ENCODE measurements around the gene LRRFIP1.
"Not testable (repeated sequence)": the region's sequence is repeated elsewhere in the genome, so short reads cannot be mapped to it uniquely, and the experiment has no call there.

LRRFIP1 gene

DNA sequence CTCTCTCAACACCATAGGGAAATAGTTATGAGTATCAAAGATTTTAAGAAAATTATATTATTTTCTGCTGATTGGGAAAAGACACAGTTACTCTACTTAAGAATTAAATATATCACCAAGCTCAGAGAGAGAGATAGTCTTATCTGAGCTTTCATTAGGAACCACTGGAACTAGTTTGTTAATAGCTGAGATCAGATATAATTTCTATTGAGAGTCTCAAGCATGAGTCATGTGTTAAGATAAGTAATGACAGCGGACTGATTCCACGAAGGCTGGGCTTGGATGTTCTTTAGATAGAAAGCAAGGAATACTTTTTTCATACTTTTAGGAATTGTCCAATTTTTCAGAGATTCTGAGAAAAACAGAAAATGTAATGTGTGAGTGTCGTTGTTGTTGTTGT, 126.8 kb downstream of the LRRFIP1 start:
- no peak for DNase-seq

GRCh38 chr2:237754626-237755248, 127.3 kb downstream of the LRRFIP1 start:
- no peak for DNase-seq

GRCh38 chr2:237757616-237758015, 130.2 kb downstream of the LRRFIP1 start:
- no peak for DNase-seq

DNA sequence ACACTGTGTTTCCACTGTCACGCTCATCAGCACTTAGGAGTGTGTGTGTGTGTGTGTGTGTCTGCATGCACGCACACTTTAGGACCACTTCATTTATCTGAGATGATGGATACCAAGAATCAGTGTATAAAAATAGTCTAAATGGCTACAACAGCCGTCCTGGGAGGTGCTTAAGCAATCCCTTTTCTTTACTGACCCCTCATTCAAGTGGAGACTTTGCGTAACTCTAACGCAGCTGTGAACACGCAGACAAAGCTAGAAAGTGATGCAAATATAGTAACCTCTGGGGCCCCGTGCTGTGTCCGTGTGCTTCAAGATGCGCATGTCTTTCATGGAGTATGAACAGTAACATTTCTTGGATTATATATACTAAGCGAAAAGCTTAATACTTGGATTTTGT, 130.8 kb downstream of the LRRFIP1 start:
- no peak for DNase-seq

GRCh38 chr2:237759176-237759575, 131.8 kb downstream of the LRRFIP1 start:
- no peak for DNase-seq

DNA sequence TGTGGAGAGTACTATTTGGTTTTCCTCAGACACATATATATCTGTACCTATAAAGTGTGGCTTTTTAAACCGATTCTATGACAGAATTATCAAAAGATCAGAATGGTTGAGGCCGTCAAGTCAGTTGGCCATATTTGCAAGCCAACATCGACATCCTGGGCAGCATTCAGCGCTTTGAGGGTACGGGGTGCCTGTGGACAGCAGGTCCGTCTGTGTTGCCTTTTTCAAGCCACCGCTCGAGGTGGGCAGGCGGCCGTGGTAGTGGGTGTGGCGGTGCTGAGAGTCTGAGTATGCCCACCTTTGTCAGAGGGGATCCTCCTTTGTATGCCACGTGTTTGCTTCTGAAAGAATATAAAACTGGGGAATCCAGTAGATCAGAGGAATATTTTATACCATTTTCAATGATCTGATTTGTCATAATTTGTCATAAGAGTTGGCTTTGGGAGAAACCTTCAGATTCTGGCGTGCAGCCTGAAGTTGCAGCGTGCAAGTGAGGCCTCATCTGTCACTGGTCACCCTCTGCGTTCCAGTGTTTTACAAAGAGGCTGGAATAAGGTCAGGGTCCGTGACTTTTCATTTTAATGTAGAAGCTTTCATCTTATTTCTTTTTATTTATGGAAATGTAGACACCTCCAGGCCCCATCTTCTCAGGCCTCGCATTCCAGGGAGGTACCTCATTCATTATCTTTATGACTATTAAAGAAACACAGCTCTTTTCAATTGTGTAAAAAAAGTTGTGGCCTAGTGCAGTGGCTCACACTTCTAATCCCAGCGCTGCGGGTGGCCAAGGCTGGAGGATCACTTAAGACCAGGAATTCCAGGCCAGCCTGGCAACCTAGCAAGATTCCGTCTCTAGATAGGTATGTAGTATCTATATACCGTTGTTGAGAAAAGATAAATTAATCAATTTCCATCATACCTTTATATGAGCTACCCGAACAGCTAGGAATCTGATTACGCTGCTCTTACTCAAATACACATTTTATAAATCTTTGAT, 133.4 kb downstream of the LRRFIP1 start:
- DNase-seq, result no peak

GRCh38 chr2:237762291-237763182, 135.2 kb downstream of the LRRFIP1 start:
- DNase-seq, result not testable (repeated sequence)

- DNase-seq, result no peak
These were observed 136.4 kb downstream of the LRRFIP1 start for GRCh38 chr2:237763812-237764211.

DNA sequence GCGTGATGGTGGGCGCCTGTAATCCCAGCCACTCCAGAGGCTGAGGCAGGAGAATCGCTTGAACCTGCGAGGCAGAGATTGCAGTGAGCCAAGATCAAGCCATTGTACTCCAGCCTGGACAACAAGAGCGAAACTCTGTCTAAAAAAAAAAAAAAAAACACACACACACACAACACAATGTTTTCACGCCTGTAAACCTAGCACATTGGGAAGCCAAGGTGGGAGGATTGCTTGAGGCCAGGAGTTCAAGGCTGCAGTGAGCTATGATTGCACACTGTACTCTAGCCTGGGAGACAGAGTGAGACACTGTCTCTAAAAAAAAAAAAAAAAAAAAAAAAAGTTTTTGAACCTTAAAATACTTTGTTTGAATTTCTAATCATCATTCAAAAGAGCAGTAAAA, 137.7 kb downstream of the LRRFIP1 start:
- not testable (repeated sequence) for DNase-seq

GRCh38 chr2:237765875-237766274, 138.5 kb downstream of the LRRFIP1 start:
- no peak for DNase-seq

DNA sequence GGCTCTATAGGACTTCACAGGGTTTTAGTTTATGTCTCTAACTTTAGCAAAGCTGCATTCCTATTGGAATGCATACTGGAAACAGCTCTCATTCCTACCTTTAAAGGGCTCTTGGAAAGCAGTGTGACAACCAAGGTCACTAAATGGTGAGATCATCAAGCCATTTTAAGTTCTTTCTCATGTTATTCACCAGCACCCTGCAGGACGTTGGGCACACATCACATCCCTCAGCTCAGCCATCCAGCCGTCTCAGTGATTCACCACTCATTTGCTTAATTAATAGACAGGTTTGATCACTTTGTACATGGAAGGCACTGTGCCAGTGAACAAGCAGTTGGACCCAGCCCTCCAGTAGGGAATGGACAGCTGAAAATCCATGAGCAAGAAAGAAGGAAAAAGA, 139.0 kb downstream of the LRRFIP1 start:
- DNase-seq, result no peak

DNA sequence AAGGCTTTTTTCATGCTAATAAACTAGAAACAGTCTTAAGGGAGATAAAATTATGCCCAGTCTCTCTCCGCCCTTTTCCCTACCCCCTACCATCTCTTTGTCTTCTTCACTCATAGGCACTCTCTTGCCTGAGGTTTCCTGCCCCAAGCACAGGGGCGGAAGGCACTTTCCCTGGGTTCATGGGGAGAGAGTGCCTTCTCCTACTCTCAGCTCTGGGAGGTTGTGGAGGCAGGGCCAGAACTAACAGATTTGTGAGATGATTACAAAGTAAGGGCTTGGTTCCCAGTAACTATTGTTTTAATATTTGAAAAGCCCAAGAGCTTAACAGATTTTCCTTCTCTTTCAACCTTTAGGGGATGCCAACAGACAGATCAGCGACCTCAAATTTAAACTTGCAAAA, 145.1 kb downstream of the LRRFIP1 start:
- no peak for DNase-seq

GRCh38 chr2:237773826-237774225, 146.4 kb downstream of the LRRFIP1 start:
- no peak for DNase-seq

GRCh38 chr2:237774811-237775553, 147.6 kb downstream of the LRRFIP1 start:
- DNase-seq, result peak; percentile 37

- DNase-seq, result no peak
These were observed 152.1 kb downstream of the LRRFIP1 start for GRCh38 chr2:237779521-237779920.

DNA sequence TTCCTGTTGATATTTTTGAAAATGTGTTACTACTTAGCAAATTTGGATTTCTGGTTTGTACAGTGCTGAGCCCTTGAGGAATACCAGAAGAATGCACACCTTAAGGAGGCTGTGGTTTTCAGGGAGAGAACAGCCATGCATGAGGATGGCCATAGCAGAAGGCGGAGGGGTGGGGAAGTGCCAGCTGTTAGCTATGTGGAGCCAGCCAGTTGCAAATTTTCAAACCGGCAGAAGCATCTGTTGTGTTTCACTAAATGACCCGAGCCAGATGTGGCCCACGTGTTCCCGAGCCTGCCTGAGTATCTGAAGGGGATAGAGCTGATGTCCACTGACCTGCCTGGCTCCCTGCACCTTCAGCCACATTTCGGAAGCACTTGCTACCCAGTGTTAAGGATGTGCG, 154.8 kb downstream of the LRRFIP1 start:
- no peak for DNase-seq

GRCh38 chr2:237783678-237784077, 156.3 kb downstream of the LRRFIP1 start:
- DNase-seq, result not testable (repeated sequence)

DNA sequence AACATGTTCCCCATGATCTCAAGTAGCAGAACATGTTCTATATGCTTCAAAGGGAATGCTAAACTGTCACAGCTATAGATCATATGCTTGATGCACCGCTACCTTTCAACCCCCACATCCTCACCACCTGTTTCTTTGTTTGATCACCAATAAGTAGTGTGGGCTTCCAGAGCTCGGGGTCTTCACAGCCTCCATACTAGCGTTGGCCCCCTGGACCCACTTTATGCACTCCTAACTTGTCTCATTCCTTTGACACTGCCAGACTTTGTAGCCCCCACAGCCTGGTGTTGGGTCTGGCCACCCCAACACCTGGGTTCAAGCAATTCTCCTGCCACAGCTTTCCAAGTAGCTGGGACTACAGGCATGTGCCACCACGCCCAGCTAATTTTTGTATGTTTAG, 159.5 kb downstream of the LRRFIP1 start:
- DNase-seq, result no peak

DNA sequence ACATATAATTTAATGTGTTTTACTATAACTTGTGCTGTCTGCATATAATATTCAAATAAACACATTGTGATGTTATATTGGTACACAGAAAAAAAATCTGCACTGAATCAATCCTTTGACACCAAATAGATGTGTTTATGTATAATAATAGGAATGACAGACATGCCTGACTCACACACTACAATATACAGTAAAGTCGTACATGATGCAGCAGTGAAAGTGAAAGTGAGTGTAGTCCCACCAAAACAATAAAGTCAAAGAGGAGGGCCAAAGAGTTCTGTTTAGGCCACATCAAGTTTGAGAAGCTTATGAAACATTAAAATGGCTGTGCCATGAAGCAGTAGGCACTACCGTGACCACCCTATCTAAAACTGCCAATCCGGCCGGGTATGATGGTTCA, 163.0 kb downstream of the LRRFIP1 start:
- no peak for DNase-seq

DNA sequence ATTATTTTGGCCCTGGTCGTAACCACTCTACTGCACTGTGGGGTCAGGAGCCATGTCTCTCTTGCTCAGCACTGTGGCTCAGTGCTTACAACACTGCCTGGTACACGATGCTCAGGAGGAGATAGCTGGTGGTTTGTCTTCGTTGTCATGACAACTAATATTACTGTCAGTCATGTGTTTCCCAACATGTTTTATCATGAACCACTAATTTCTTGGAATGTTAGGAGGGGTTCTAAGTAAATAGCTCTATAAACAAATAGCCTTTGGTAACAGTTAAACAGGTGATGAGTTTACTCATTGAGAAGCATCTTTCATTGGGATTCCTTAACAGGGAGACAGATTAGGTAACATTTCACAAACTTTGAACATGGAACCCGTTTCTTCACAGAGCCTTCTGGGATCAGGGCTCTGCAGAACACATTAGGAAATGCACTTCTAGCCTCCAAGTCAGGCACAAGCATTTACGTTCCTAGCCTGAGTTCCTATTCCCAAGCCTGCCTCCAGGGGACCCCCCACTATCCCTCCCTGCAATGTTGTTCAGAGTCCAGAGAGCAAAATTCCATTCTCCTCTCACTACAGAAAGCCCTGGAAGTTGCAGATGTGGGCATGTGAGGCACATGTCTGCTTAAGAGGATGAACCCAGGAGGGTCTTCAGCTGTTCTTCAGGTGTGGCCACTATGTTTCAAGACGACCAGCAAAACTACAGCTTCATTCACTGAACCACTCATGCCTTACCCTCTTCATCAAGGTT, 164.8 kb downstream of the LRRFIP1 start:
- DNase-seq, result no peak

DNA sequence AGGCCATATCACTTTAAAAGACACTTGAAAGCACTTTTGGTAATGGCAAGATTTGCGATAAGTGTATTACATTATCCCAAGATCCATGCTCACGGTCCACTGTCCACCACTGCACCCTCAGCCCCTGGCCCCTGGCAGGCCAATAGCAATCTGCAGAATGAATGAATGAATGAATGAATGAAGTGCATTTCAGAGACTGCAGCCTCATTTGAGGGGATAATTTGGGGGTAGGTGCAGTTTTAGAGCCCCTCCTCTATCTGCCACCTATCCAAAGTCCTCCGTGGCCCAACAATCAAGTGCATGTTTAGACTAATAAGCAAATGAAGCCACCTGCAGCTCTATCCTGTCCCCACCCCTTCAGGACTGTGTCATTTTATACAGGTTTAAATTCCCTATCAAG, 169.9 kb downstream of the LRRFIP1 start:
- no peak for DNase-seq
